GM19328 (cell line): ENCODE results near the gene ZFHX3.

Experiments used
- ATAC-seq: cut with Tn5 transposase; IDR thresholded peaks from one replicate; pipeline ENCODE4 v1.9.1; 2021; ENCODE audit warnings: mild to moderate bottlenecking, moderate library complexity; ENCODE audit not compliant: unreplicated experiment

ZFHX3 gene

GRCh38 chr16:72983241-72983640, 64.7 kb downstream of the ZFHX3 start:
- no peak for ATAC-seq

- no peak for ATAC-seq
Measured at GRCh38 chr16:72979974-72980373, 68.0 kb downstream of the ZFHX3 start.

- ATAC-seq: no peak
Measured at GRCh38 chr16:72978212-72978611, 69.7 kb downstream of the ZFHX3 start.

- ATAC-seq: no peak
Measured at GRCh38 chr16:72977127-72977526, 70.8 kb downstream of the ZFHX3 start.

GRCh38 chr16:72976438-72977064, 71.4 kb downstream of the ZFHX3 start:
- ATAC-seq: no peak

- ATAC-seq: no peak
Measured at GRCh38 chr16:72975809-72976437, 72.0 kb downstream of the ZFHX3 start.

- no peak for ATAC-seq
Measured at GRCh38 chr16:72974142-72974769, 73.7 kb downstream of the ZFHX3 start.

GRCh38 chr16:72972878-72973571, 74.9 kb downstream of the ZFHX3 start:
- no peak for ATAC-seq

GRCh38 chr16:72971370-72971769, 76.6 kb downstream of the ZFHX3 start:
- no peak for ATAC-seq

GRCh38 chr16:72970656-72971055, 77.3 kb downstream of the ZFHX3 start:
- ATAC-seq: no peak

- ATAC-seq: no peak
Measured at GRCh38 chr16:72969812-72970211, 78.1 kb downstream of the ZFHX3 start.

GRCh38 chr16:72969146-72969545, 78.8 kb downstream of the ZFHX3 start:
- no peak for ATAC-seq

GRCh38 chr16:72967941-72968340, 80.0 kb downstream of the ZFHX3 start:
- no peak for ATAC-seq

GRCh38 chr16:72963533-72964315, 84.2 kb downstream of the ZFHX3 start:
- no peak for ATAC-seq

- ATAC-seq: no peak
Measured at GRCh38 chr16:72962347-72962746, 85.6 kb downstream of the ZFHX3 start.

GRCh38 chr16:72961863-72962262, 86.1 kb downstream of the ZFHX3 start:
- ATAC-seq: no peak

- no peak for ATAC-seq
Measured at GRCh38 chr16:72961115-72961832, 86.7 kb downstream of the ZFHX3 start.

- no peak for ATAC-seq
Measured at GRCh38 chr16:72960101-72960500, 87.8 kb downstream of the ZFHX3 start.

GRCh38 chr16:72959301-72959996, 88.5 kb downstream of the ZFHX3 start:
- no peak for ATAC-seq
